ENCODE measurements around the gene SGF29. TPM values are rescaled to one million over a fixed set of nuclear protein-coding genes. Genes with fewer than 3 reads are reported as not detected.
A peak's percentile ranks its signal among the peaks of the same experiment; 100 is the strongest.

The SGF29 gene
- total and polyA plus RNA-seq, 9 of the 15 experiments (the other 6 are each of a cell fraction or from before 2014, with no cell fraction given): 2.6 to 36.1 (median 21.2) TPM

DNA sequence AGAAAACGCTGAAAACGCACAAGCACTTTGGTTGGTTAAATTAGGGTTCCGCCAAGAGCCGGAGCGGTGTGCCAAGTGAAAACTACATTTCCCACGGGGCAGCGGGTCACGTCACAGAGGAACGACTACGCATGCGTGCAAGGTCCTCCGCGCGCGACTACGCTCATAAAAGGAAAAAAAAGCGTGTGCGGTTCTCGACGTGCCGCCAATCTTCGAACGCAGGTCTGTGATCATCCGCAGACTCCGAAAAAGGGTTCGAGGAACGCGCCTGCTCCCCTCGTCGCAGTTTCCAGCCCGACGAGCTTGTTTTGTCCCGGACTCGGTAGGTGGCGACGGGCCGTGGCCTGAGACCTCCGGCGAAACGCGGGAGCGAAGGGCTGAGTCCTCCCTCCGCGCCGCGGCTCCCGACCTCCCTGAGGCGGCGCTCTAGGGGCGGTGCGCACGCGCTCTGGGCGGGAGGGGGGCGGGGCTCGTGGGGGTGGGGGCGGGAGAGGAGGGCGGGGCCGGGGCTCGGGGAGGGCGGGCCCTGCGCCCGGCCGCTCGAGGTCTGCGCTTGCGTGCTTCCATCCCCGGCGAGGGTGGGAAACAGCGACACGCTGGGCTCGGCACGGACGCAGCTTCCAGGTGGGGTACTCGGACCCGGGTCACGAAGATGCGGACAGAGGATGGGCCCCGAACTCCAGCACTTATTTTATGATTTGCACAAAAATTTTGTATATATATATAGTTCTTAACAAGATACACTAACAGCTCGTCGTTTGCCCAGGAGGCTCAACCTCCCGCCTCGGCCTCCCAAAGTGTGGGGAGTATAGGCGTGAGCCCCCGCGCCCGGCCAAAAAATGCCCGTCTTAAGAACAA, at the start of gene SGF29 (continued):
- TF ChIP-seq, protein P1, sequence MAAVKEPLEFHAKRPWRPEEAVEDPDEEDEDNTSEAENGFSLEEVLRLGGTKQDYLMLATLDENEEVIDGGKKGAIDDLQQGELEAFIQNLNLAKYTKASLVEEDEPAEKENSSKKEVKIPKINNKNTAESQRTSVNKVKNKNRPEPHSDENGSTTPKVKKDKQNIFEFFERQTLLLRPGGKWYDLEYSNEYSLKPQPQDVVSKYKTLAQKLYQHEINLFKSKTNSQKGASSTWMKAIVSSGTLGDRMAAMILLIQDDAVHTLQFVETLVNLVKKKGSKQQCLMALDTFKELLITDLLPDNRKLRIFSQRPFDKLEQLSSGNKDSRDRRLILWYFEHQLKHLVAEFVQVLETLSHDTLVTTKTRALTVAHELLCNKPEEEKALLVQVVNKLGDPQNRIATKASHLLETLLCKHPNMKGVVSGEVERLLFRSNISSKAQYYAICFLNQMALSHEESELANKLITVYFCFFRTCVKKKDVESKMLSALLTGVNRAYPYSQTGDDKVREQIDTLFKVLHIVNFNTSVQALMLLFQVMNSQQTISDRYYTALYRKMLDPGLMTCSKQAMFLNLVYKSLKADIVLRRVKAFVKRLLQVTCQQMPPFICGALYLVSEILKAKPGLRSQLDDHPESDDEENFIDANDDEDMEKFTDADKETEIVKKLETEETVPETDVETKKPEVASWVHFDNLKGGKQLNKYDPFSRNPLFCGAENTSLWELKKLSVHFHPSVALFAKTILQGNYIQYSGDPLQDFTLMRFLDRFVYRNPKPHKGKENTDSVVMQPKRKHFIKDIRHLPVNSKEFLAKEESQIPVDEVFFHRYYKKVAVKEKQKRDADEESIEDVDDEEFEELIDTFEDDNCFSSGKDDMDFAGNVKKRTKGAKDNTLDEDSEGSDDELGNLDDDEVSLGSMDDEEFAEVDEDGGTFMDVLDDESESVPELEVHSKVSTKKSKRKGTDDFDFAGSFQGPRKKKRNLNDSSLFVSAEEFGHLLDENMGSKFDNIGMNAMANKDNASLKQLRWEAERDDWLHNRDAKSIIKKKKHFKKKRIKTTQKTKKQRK (IDR thresholded peaks at IDR 0.05; ENCODE audit: borderline replicate concordance, low read depth, low read length): no peak
- TF ChIP-seq SMARCA5 (IDR thresholded peaks at IDR 0.05) (no peak), ZSCAN32 (CRISPR knock-in tag; IDR thresholded peaks at IDR 0.05) (no peak), MGA (IDR thresholded peaks at IDR 0.05) (peak; percentile 87), DLX4 (CRISPR knock-in tag; IDR thresholded peaks at IDR 0.05) (no peak), ZNF41 (CRISPR knock-in tag; conservative IDR thresholded peaks at IDR 0.05) (no peak)
- TF ChIP-seq, protein P2, sequence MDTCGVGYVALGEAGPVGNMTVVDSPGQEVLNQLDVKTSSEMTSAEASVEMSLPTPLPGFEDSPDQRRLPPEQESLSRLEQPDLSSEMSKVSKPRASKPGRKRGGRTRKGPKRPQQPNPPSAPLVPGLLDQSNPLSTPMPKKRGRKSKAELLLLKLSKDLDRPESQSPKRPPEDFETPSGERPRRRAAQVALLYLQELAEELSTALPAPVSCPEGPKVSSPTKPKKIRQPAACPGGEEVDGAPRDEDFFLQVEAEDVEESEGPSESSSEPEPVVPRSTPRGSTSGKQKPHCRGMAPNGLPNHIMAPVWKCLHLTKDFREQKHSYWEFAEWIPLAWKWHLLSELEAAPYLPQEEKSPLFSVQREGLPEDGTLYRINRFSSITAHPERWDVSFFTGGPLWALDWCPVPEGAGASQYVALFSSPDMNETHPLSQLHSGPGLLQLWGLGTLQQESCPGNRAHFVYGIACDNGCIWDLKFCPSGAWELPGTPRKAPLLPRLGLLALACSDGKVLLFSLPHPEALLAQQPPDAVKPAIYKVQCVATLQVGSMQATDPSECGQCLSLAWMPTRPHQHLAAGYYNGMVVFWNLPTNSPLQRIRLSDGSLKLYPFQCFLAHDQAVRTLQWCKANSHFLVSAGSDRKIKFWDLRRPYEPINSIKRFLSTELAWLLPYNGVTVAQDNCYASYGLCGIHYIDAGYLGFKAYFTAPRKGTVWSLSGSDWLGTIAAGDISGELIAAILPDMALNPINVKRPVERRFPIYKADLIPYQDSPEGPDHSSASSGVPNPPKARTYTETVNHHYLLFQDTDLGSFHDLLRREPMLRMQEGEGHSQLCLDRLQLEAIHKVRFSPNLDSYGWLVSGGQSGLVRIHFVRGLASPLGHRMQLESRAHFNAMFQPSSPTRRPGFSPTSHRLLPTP (IDR thresholded peaks at IDR 0.05; ENCODE audit: borderline replicate concordance, extremely low read depth, insufficient read length): no peak
